Spleen (tissue), 11 donors: ENCODE results near the gene FHAD1. TPM values are rescaled to one million over a fixed set of nuclear protein-coding genes. Genes with fewer than 3 reads are reported as not detected.

ENCODE experiments used
- DNase-seq: peaks from one replicate; pipeline ENCODE4 v3.0.0-alpha.2; 2020
- H3K27ac ChIP-seq, 8 donors: fragments of 200-600 bp; sonication (generic) in 7 of 8; 1 replicate in 4 of 8; 2 replicates in 4 of 8; pipeline versions ENCODE4 v1.5.0 to v1.8.0; 2016 to 2021; ENCODE audit warnings: inconsistent platforms in 4 of 8, mild to moderate bottlenecking in 4 of 8, moderate library complexity in 1 of 8
- H3K27me3 ChIP-seq, 7 donors: fragments of 200-600 bp; sonication (generic) in 6 of 7; replicated peaks in 1 of 7; 1 replicate in 4 of 7; 2 replicates in 3 of 7; pipeline versions ENCODE4 v1.5.0 to v1.8.0; 2016 to 2021; ENCODE audit warnings: inconsistent platforms in 3 of 7, mild to moderate bottlenecking in 1 of 7
- H3K36me3 ChIP-seq, 6 donors: fragments of 200-600 bp; sonication (generic) in 5 of 6; 1 replicate in 4 of 6; 2 replicates in 2 of 6; pipeline versions ENCODE4 v1.5.0 to v1.8.0; 2016 to 2021; ENCODE audit warnings: inconsistent platforms in 2 of 6
- H3K4me1 ChIP-seq, 6 donors: fragments of 200-600 bp; sonication (generic) in 5 of 6; 1 replicate in 3 of 6; 2 replicates in 3 of 6; pipeline versions ENCODE4 v1.5.0 to v1.8.0; 2016 to 2021; ENCODE audit warnings: inconsistent platforms in 3 of 6
- H3K4me3 ChIP-seq, 8 donors: fragments of 200-600 bp; sonication (generic) in 7 of 8; 1 replicate in 4 of 8; 2 replicates in 4 of 8; pipeline versions ENCODE4 v1.5.0 to v1.8.0; 2016 to 2021; ENCODE audit warnings: inconsistent platforms in 4 of 8, mild to moderate bottlenecking in 4 of 8, moderate library complexity in 2 of 8
- H3K9me3 ChIP-seq, 8 donors: fragments of 200-600 bp; sonication (generic) in 7 of 8; 1 replicate in 4 of 8; 2 replicates in 4 of 8; pipeline versions ENCODE4 v1.5.0 to v1.8.0; 2016 to 2021; ENCODE audit warnings: inconsistent platforms in 4 of 8
- CTCF ChIP-seq, 11 experiments: fragments of 200-600 bp in 7 of 11; fragments of 450-650 bp in 4 of 11; sonication (generic) in 4 of 11; IDR thresholded peaks in 8 of 11; conservative IDR thresholded peaks in 3 of 11; 1 replicate in 7 of 11; 2 replicates in 4 of 11; pipeline versions ENCODE4 v1.4.0 to v1.8.0; 2016 to 2021; ENCODE audit warnings: antibody characterized with exemption in 11 of 11, inconsistent platforms in 4 of 11, mild to moderate bottlenecking in 1 of 11
- POLR2A ChIP-seq, 3 donors: fragments of 450-650 bp; IDR thresholded peaks; one replicate each; pipeline ENCODE4 v1.5.1; 2017; ENCODE audit warnings: antibody characterized with exemption in 3 of 3, mild to moderate bottlenecking in 1 of 3
- POLR2AphosphoS5 ChIP-seq, 3 donors: sonication (generic); formaldehyde crosslinking; IDR thresholded peaks; one replicate each; pipeline ENCODE4 v1.5.1; 2017; ENCODE audit warnings: antibody characterized with exemption in 3 of 3
- WGBS, 5 donors: extraction: QIAGEN DNeasy Blood & Tissue Kit in 3 of 5; methylation state at CpG; one replicate each; pipeline versions ENCODE4 v1.1.5 to v1.1.7; 2013 to 2018; 5-methylcytosine and 5-hydroxymethylcytosine counted together
- intact Hi-C: fragments of 100-400 bp; cut with DNase I; formaldehyde crosslinking; loops from one replicate; pipeline ENCODE4 v1.15.0; 2023; ENCODE audit warnings: low total_unique reads
- polyA plus RNA-seq, 3 donors: library from polyadenylated mRNA; stranded (reverse); fragments of 200-250 nt; gene quantifications; one replicate each; pipeline ENCODE4 v1.2.1, GENCODE V29; 2013
- total RNA-seq, 7 donors: library from RNA; depleted of rRNA in 3 of 7; stranded (reverse); fragments of >200 nt in 3 of 7; fragmentation: NEBNext Ultra II Directional in 4 of 7; extraction: Animal tissue kit (Norgen Biotek cat#: 25700) in 4 of 7; gene quantifications; one replicate each; pipeline versions ENCODE4 v1.1.0 to v1.2.1, GENCODE V29; 2016 to 2021
- donor health status: healthy with polysubstance abuse.
- donor health status: DM: no; HTN: no; CAD: no; lungs with moderate emphysema.
- donor health status: DM: no; HTN: no; CAD: no.
- donor health status: Bipolar disorder and iron deficiency.
- donor health status: healthy.
- donor health status: DM: no; HTN: no; CAD: no.
- donor health status: DM: yes; HTN: yes; CAD: no.

The FHAD1 gene
- total and polyA plus RNA-seq, 10 donors = 0.22 to 1.0 (median 0.28) TPM; not detected in 3

DNA sequence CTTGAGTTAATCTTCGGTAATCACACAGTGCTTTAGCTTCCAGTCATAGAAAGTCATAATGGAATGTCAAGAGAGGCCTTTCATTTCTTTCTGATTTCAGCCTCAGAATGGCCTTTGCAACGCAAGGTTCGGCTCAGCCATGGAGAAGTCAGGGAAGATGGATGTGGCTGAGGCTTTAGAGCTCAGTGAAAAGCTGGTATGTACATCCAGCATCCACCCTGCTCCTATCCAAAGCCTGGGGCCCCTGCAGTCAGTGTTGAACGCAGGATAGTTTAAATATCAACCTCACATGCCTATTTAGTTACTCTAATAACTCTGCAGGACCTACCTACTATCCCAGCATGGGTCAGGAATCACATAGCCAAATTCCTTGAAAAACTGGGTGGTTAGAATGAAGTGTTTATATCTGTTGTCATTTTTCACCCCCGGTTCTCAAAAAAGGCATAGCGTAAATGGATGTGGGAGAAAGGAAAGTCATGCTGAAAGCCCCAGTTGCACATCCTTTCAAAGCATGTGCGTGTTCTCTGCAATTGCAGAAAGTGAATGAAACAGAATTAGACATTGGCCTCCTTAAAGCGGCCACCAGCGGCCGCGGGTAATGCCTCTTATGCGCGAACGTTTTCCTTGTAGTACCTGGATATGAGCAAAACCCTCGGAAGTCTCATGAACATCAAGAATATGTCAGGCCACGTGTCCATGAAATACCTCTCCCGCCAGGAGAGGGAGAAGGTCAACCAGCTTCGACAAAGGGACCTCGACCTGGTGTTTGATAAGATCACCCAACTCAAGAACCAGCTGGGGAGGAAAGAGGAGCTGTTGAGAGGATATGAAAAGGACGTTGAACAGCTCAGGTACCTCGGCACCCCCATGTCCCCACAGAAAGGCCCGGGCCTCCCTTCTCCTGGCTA is 133.8 kb downstream of the FHAD1 start:
- intact Hi-C loops = no loop called here
- WGBS, 5 donors = 87 to 92% (median 91%) methylated on average over 22 of the region's 22 CpGs
- DNase-seq = no peak
- TF ChIP-seq POLR2AphosphoS5 (IDR thresholded peaks at IDR 0.05) = no peak
- TF ChIP-seq CTCF (IDR thresholded peaks at IDR 0.05 in 8 of 11, conservative IDR thresholded peaks at IDR 0.05 in 3 of 11) = no peak
- TF ChIP-seq POLR2A (IDR thresholded peaks at IDR 0.05) = no peak
- Histone ChIP-seq H3K9me3 (no peaks in the 10 kb centered on the region), H3K27ac (no peak overlapping the region), H3K36me3 (no peaks in the 10 kb centered on the region), H3K4me1 (peaks cover 4 to 34% (median 18%) of the 10 kb centered on the region in 6 donors), H3K27me3 (peaks cover 0 to 19% (median 0%) of the 10 kb centered on the region in 7 donors), H3K4me3 (no peak overlapping the region)

- peaks cover 4 to 42% (median 26%) of the 10 kb centered on the region in 6 donors for H3K4me1 ChIP-seq
- H3K27me3 ChIP-seq = peaks cover 0 to 18% (median 0%) of the 10 kb centered on the region in 7 donors
- no peak overlapping the region for H3K27ac ChIP-seq
- H3K4me3 ChIP-seq = no peak overlapping the region
- intact Hi-C loops = no loop called here
- no peaks in the 10 kb centered on the region for H3K36me3 ChIP-seq
- no peaks in the 10 kb centered on the region for H3K9me3 ChIP-seq
- TF ChIP-seq CTCF (IDR thresholded peaks at IDR 0.05 in 8 of 11, conservative IDR thresholded peaks at IDR 0.05 in 3 of 11) (no peak), POLR2AphosphoS5 (IDR thresholded peaks at IDR 0.05) (no peak), POLR2A (IDR thresholded peaks at IDR 0.05) (no peak)
- WGBS, 5 donors = 88 to 96% (median 93%) methylated on average over 12 of the region's 12 CpGs
- DNase-seq = no peak
Measured at GRCh38 chr1:15381805-15382204, 134.8 kb downstream of the FHAD1 start.

- no peak for DNase-seq
- intact Hi-C loops = no loop called here
- 83 to 94% (median 93%) methylated on average over 20 to 26 of the region's 26 CpGs for WGBS, 5 donors
- Histone ChIP-seq H3K27ac (no peak overlapping the region), H3K27me3 (peaks cover 0 to 23% (median 0%) of the 10 kb centered on the region in 7 donors), H3K4me3 (no peak overlapping the region), H3K9me3 (no peaks in the 10 kb centered on the region), H3K36me3 (no peaks in the 10 kb centered on the region), H3K4me1 (peaks cover 3 to 37% (median 24%) of the 10 kb centered on the region in 6 donors)
- TF ChIP-seq POLR2A (IDR thresholded peaks at IDR 0.05) (no peak), CTCF (IDR thresholded peaks at IDR 0.05 in 8 of 11, conservative IDR thresholded peaks at IDR 0.05 in 3 of 11) (no peak)
Measured at GRCh38 chr1:15382601-15383518, 135.8 kb downstream of the FHAD1 start.
